Prostate gland (tissue), 2 donors: ENCODE results near the gene CYP51A1.

ENCODE experiments used
- CTCF ChIP-seq, 4 experiments: fragments of 200-600 bp in 2 of 4; fragments of 450-650 bp in 2 of 4; sonication (generic) in 2 of 4; IDR thresholded peaks; 1 replicate in 3 of 4; 2 replicates in 1 of 4; pipeline ENCODE4 v1.5.1; 2016 to 2019; ENCODE audit warnings: antibody characterized with exemption in 4 of 4, mild to moderate bottlenecking in 2 of 4, moderate library complexity in 2 of 4
- POLR2A ChIP-seq: fragments of 450-650 bp; IDR thresholded peaks from one replicate; pipeline ENCODE4 v1.6.1; 2016; ENCODE audit warnings: antibody characterized with exemption, mild to moderate bottlenecking

GRCh38 chr7:92133737-92134270 is 473 bp downstream of the CYP51A1 start:
- no peak for TF ChIP-seq POLR2A
- TF ChIP-seq CTCF (IDR thresholded peaks at IDR 0.05), result peak; percentile 63 to 85 (median 79)
